ENCODE measurements around the gene XKR8. TPM values are rescaled to one million over a fixed set of nuclear protein-coding genes. Genes with fewer than 3 reads are reported as not detected.

Gene XKR8
- polyA plus RNA-seq, 10 donors, result 5.9 to 8.4 (median 6.8) TPM

DNA sequence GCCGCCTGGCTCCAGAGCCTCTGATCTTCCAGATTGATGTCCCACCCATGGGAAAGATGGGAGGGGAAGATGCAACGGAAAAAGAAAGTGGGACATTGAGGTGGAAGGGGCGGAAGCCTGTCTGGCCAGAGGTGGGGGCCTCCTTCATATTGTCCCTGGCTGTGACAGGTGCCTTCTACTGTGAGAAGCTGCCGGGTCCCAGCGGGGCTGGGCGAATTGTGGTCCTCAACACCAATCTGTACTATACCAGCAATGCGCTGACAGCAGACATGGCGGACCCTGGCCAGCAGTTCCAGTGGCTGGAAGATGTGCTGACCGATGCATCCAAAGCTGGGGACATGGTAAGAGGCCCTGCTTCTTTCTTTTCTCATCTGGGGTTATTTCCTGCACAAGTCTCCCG, 5.6 kb upstream of the XKR8 start:
- DNase-seq, result no peak

DNA sequence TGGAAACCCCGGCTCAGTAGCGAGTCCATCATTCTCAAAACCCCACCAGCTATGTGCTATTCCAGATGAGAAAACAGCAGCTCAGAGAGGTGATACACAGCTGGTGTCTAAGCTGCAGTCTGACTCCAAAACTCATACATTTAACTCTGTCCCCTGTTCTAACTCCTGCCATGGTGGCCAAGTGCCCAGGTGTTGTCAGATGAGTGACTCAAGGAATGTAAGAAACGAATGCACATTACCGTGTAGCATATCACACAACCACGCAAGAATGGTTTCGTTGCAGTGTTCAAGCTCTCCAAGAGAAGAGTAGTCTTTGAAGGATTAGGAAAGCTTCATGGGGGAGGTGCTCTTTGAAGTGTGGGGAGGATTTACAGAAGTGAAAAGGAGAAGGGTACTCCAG, 4.7 kb upstream of the XKR8 start:
- no peak for DNase-seq

DNA sequence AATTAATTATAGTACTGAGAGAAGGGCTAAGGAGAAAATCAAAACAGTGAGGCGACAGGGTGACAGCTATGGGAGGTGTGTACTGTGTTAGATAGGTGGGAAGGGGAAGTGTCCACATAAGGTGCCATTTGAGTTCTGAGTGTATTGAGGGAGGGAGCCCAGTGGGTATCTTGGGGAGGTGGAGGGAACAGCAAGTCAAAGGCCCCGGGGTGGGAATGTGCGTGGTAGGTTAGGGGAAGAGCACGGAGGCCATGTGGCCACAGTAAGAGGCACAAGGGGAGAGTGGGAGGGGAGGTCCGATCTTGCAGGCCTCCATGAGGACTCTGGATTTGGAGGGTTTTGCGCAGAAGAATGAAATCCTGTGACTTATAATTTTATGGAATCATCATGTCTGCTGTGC, 3.0 kb upstream of the XKR8 start:
- no peak for DNase-seq

DNA sequence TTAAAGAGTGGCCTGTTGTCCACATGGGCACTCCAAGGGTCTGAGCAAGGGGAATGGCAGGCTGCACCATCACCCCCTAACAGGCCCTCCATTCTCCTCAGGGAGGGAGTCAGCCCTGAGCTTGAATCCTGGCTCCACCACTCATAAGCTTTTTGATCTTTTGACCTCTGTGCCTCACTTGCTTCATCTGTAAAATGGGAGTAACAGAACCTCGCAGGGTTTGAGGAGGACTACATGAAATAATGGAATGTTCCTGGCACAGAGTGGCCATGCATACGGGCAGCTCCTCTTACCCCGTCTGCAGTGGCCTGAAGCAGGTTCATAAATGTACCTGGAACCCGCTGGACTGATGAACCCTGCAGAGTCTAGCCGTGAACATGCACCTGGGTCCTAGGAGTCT, 2.1 kb upstream of the XKR8 start:
- DNase-seq, result no peak

DNA sequence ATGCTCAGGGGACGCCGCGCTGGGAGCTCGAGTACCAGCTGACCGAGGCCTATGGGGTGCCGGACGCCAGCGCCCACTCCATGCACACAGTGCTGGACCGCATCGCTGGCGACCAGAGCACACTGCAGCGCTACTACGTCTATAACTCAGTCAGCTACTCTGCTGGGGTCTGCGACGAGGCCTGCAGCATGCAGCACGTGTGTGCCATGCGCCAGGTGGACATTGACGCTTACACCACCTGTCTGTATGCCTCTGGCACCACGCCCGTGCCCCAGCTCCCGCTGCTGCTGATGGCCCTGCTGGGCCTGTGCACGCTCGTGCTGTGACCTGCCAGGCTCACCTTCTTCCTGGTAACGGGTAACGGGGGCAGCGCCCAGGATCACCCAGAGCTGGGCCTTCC, 1.3 kb upstream of the XKR8 start:
- DNase-seq, result no peak

DNA sequence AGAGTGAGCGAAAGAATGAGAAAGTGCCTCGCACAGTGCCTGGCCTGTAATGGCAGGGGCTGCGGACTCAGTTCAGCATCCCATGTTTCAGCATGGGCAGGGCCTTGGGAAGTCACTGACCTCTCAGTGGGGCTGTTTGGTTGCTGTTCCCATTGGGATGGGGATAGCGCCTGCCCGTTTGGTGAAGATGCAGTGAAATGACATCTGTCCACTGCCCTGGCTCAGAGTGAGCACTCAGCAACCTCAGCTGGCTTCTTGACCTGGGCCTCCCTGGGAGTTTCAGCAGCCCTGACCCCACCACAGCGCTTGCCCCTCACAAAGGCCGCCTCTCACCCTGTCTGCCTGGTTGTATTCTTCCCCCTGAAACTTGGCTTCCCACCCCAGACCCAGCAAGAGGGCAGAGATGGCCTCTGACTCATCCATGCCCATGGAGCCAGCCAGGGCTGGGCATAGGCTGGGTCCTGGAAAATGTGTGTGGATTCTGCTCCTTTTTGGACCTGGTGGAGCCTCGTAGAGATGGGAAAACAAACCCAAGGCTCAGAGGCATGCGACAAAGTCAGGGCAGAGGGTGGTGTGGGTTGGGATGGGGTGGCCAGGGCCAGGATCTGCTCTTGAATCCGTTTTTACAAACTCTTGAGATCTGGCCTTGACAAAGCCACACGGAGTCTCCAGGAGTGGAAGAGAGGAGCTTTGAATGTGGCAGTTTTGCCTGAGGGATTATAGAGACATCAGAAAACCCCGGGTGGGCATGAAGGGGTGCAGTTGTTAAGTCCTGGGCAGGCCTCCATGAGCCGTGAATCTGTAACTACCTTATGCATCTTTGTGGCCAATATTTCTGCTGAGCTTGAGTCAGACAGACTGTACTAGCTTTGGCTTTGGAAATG, 1.2 kb downstream of the XKR8 start:
- DNase-seq, result peak in 1 of 3 donors; percentile 24

DNA sequence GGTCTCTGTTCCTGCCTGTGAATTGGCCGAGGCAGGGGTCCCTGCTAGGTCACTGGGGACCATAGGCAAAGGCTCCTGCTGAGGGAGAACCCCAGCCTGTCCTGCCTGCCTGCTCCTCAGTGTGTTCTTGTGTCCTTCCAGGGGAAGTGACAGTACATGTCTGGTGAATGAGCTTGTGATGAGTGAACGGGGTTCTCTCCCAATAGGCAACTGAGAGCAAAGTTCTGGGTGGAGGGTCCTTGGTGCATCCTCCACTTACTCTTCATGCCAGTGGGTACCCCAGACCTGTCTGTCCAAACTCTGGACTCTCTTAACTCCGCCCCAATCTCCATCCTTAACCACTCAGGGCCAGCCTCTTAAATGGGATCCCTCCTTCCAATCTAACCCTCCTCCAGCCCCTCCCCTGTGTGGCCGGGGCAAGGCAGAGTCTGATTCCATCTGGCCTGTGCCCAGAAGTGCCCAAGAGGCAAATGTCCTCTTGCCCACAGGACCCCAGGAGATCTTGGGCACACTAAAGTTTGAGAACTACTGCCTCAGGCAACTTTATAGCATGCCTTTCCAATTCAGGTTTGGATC, 2.0 kb downstream of the XKR8 start:
- no peak for DNase-seq

DNA sequence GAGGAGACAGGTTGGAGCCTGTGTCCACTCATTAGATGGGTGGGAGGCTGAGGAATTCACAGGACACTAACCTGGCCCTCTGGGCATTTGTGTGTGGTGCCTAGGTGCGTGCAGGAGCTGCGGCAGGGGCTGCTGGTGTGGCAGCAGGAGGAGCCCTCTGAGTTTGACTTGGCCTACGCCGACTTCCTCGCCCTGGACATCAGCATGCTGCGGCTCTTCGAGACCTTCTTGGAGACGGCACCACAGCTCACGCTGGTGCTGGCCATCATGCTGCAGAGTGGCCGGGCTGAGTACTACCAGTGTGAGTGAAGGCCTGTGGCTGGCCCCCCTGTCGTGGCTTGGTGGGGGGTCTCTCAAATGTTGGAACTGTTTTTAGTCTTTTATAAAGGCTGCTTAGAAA, 3.6 kb downstream of the XKR8 start:
- no peak for DNase-seq

DNA sequence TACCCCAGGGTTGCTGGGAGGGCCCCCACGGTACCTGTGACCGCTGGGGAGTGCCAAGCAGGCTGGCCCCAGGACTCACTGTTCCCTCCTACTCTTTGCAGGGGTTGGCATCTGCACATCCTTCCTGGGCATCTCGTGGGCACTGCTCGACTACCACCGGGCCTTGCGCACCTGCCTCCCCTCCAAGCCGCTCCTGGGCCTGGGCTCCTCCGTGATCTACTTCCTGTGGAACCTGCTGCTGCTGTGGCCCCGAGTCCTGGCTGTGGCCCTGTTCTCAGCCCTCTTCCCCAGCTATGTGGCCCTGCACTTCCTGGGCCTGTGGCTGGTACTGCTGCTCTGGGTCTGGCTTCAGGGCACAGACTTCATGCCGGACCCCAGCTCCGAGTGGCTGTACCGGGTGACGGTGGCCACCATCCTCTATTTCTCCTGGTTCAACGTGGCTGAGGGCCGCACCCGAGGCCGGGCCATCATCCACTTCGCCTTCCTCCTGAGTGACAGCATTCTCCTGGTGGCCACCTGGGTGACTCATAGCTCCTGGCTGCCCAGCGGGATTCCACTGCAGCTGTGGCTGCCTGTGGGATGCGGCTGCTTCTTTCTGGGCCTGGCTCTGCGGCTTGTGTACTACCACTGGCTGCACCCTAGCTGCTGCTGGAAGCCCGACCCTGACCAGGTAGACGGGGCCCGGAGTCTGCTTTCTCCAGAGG, 6.8 kb downstream of the XKR8 start:
- DNase-seq, result no peak

DNA sequence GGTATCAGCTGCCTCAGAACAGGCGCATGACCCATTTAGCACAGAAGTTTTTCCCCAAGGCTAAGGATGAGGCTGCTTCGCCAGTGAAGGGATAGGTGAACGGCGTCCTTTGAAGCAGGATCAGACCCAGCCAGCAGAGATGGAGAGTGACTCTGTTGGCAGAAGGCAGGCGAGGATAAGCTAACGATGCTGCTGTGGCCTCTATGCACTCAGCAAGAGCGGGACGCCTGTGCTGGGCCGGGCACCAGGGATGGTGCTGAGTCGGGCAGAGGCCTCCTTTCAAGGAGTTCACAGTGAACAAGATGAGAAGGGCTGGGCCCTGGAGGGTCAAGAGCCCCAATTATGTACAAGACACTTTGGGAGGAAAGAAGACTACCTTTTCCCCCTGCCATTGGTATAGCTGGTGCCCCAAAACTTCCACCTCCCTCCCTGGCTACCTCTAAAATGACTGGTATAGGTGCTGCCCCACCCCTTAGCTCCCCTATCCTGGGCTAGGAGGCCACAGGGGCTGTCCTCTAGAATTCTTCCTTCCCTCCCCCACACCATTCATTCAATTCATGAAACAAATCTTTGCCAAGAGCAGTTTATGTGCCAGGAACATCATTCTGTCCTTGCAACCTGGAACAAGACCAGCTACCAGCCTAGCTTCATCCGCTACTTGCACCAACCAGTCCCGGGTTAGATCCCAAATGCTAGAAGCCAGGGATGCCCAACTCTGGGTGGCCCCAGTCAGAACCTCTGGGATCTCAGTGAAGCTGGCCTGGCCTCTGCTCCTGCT, 7.5 kb downstream of the XKR8 start:
- no peak for DNase-seq

DNA sequence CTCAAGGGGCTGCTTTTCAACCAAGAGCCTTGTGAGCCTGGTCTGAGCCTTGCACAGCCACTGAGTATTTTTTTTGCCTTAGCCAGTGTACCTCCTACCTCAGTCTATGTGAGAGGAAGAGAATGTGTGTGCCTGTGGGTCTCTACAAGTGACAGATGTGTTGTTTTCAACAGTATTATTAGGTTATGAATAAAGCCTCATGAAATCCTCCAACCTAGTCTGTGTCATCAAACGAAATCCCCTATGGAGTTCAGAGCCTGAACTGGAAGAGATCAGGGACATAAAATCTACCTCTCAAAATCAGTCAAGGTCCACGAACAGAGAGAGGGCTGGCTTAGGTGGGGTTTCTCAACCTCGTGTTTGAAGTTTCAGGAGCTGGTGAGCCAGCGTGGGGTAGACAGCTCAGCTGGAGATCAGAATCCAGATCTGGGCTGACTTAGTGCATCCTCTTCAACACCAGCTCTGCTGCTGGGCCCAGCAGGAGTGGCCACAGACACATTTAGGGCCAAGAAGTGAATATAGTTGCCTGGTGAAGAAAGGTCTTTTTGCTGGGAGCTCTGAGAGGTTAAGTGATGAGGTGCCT, 8.2 kb downstream of the XKR8 start:
- no peak for DNase-seq

DNA sequence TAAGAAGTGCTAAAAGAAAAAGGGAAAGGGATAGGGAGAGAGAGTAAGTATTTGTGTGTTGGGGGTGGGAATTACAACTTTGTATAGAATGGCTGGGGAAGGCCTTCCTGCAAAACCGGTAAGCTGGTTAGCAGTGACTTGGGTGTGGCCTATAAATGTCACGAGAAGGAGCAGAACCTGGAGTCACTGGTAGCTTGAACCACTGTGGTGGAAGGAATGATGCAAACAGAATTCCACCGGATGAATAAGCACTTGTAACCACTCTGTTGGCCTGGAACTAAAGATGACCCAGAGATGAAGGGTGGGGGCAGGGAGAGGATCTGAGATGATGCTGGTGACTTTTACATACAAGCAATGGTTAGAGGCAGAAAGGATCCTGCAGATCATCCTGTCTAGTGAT, 8.9 kb downstream of the XKR8 start:
- peak in 1 of 3 donors; percentile 71 for DNase-seq

DNA sequence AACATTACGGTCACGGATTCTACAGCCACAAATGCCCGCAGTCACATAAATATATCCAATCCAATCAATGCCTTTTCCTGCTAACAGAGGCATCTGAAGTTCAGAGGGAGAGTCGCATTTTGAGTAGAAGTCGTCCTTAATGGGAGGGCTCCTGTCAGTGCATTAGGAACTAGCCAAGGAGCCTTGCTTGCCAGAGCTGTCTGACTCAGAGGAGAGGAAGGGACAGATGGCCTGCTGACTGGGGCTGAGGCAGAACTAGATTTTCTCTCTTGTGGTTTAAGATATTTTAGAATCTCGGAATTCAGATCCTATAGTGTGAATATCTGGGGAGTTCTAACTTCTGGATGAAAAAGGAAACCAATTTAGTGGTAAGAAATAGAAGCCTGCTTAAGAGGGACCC, 10.6 kb downstream of the XKR8 start:
- peak in 1 of 3 donors; percentile 60 for DNase-seq

DNA sequence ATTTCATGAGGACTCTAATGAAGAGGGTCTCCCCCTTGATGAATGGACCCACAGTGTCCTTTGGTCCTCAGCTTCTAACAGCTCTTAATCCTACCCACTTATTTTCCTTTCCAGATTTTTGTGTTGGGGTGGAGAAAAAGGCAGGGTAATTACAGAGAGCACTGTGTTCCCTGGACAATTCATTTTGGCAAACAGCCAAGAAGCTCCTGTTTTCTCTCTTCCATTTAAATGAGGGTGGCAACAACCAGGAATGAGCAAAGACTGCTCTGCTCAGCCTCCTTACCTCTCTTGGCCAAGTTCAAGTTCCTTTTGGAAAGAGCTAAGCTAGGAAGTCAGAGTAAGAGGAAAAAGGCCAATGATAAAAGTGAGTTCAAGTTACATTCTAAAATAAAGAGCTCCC, 11.9 kb downstream of the XKR8 start:
- DNase-seq, result peak in 1 of 3 donors; percentile 48

DNA sequence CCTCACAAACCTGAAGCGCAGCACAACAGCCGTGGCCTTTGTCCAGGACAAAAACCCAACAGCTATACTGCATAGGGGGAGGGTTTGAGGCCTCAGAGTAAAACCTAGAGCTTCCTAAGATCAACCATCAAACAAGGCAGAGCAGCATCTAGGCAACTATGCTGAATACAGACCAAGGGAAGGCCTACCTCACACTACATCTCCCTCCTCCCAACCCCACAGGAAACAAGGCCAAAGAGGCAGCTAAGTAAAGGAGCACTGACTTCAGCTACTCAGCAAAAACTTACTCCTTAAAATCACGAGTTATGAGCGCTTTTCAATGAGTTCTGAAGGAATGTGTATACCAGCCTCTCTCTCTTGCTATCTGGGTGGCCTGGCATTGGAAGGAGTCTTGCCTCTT, 12.4 kb downstream of the XKR8 start:
- peak in 1 of 3 donors; percentile 19 for DNase-seq

DNA sequence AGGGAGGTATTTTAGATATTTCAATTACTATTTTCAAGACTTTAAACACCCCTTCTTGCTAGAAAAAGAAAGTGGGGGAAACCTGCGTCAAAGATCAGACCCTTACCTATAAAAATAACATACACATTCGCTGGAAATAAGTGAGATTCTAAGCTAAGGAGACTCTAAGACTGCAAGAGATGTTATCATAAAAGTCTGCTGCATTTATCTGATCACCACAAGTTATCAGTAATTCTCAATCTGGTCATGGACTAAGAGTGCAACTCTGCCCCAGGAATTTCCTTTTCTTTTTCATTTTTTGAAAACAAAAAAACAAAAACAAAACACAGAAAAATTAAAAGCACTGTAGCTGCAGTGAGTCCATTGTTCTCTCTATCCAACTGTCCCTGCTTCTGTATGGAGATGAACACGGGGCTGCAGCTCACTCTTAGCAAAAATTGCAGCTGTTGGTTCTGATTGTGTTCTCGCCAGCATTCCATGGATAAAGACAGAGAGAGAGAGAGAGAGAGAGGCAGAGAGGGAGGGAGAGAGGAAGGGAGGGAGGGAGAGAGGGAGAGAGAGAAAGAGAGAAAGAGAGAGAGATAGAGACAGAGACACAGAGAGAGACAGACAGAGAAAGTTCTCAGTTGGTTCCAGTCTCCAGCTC, 14.1 kb downstream of the XKR8 start:
- peak in 1 of 3 donors; percentile 38 for DNase-seq

DNA sequence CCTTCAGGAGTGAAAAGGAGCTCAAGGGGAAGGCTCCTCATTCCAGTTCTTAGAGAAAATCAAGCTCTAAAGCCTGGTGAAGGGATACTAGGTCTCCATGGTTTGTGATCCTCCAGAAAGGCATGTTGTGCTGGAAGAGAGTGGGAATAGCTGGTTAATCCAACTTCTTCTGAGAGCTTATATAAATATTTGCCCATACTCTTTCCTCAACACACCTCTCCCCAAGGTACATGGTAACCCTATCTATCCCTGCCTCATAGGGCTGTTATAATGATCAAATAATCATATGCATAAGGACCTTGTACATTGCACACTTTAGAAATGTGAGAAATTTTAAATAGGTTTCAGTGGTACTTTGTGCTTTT, 14.6 kb downstream of the XKR8 start:
- DNase-seq, result no peak

DNA sequence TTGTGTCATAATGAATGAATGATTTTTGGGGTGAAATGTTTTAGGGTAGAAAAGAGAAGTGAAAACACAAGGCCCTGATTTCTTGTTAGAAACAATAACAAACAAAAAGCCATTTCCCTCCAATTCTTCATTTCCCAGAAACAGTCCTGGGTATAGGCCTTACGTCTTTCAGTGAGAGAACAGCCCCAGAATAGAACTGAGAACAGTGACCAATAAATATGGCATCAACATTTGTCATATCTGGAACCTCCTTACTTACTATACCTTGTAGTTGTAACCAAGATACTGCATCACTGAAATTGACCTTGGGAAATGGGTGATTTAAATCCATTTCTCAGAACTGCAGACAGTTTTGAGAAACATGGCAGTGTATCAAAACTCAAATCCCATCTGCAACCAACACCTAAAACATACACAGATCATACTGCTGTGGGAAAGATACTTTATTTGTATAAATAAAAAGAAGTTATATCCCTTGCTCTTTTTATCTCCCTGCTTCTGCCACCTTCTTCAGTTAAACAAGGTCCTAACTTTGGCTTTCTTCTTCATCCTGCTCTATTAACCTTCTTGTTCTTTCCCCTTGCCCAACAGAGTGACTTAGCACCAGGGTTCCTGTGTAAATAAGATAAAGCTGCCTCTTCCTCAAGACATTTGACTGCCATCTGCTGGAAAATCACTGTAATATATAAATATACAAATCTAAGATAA, 19.5 kb downstream of the XKR8 start:
- DNase-seq, result peak; percentile 39 to 72 (median 52)

DNA sequence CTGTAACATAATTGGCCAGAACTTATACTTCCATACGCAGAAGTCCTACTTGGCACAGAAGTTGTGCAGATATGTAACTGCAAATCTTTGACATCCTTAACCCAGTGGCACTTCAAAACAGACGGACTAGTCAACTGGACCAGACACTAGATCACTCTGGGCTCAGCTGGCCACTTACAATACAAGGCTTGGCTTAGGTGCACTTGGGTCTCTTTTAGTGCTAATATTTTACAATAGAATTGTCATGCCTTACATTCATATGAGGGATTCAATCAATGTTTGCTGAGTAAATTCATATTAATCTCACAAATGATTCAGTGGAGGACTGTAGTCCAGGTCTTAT, 20.1 kb downstream of the XKR8 start:
- no peak for DNase-seq

DNA sequence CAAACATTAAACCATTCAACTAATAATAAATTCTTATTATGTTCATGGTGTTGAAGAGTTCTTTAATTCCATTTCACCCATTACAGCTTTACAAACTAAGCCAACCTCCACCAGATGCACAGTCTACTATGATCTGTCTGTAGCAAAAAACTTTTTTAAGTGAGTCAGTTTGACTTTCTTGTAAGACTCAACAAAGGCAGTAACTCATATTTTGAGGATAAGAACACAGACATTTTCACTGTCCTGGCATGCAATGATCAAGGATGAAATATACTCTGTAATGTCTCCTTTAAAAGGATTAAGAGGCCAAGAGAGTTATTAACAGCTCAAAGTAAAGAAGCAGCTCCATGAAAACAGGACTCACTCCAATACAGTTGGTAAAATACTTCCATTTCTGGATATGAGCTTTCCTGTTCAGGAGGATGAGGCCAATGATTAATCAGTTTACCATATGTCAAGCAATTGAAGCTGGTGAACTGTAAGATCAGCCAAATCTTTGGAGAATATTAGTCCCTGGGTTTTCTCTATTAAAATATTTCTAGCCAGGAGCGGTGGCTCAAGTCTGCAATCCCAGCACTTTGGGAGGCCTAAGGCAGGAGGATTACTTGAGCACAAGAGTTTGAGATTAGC, 20.6 kb downstream of the XKR8 start:
- DNase-seq, result peak in 1 of 3 donors; percentile 55
